Colonic mucosa (tissue), 4 donors: ENCODE results near the gene CELA1. TPM values are rescaled to one million over a fixed set of nuclear protein-coding genes. Genes with fewer than 3 reads are reported as not detected.

Experiments
- DNase-seq: peaks from one replicate; pipeline ENCODE4 v3.0.0-alpha.2; 2020
- H3K27ac ChIP-seq: fragments of 200-600 bp; one replicate; pipeline ENCODE4 v1.8.0; 2021
- H3K27me3 ChIP-seq: fragments of 200-600 bp; one replicate; pipeline ENCODE4 v1.8.0; 2021
- H3K36me3 ChIP-seq: fragments of 200-600 bp; one replicate; pipeline ENCODE4 v1.8.0; 2021
- H3K4me1 ChIP-seq: fragments of 200-600 bp; one replicate; pipeline ENCODE4 v1.8.0; 2021; ENCODE audit warnings: mild to moderate bottlenecking
- H3K4me3 ChIP-seq: fragments of 200-600 bp; one replicate; pipeline ENCODE4 v1.8.0; 2021
- H3K9ac ChIP-seq, 2 donors: one replicate each; pipeline ENCODE4 v1.7.0; 2013; ENCODE audit warnings: control low read depth in 2 of 2, low read depth in 2 of 2, low read length in 2 of 2
- H3K9me3 ChIP-seq: fragments of 200-600 bp; one replicate; pipeline ENCODE4 v1.8.0; 2021
- CTCF ChIP-seq: fragments of 200-600 bp; IDR thresholded peaks from one replicate; pipeline ENCODE4 v1.8.0; 2022; ENCODE audit warnings: antibody characterized with exemption, mild to moderate bottlenecking
- intact Hi-C: fragments of 100-400 bp; cut with DNase I; formaldehyde crosslinking; loops from one replicate; pipeline ENCODE4 v1.14.1; 2022
- total RNA-seq, 2 donors: library from RNA; stranded (reverse); fragmentation: NEBNext Ultra II Directional in 1 of 2; extraction: Animal tissue kit (Norgen Biotek cat#: 25700) in 1 of 2; gene quantifications; one replicate each; pipeline ENCODE4 v1.2.1, GENCODE V29; 2021
- donor health status: healthy.
- donor health status: DM: no; HTN: no; CAD: no.
- donor health status: DM: no; HTN: no; CAD: no.

CELA1 gene
- total RNA-seq = not detected

- no peak for DNase-seq
- intact Hi-C loops = loop anchor here (10.0 kb wide), 1 partner anchor 302 kb away; the partner anchor contains the start of gene LETMD1
Measured at GRCh38 chr12:51346581-51346980, at the start of gene CELA1. Gene CELA1 (minus strand): TSS chr12:51346679. CDS start chr12:51346638, 41 bp downstream.

GRCh38 chr12:51395283-51396230 is 49.1 kb upstream of the CELA1 start:
- Histone ChIP-seq H3K27me3 (no peaks in the 10 kb centered on the region), H3K4me3 (no peak overlapping the region), H3K27ac (peak overlapping the region; percentile 15), H3K9ac (no peak overlapping the region), H3K36me3 (no peaks in the 10 kb centered on the region), H3K4me1 (no peaks in the 10 kb centered on the region), H3K9me3 (no peaks in the 10 kb centered on the region)
- TF ChIP-seq CTCF = no peak
- intact Hi-C loops = no loop called here
- DNase-seq = no peak

More at GRCh38 chr12:51346581-51346980, at the start of gene CELA1:
- TF ChIP-seq CTCF = no peak
- Histone ChIP-seq H3K36me3 (no peaks in the 10 kb centered on the region), H3K27me3 (no peaks in the 10 kb centered on the region), H3K9ac (no peak within 1 kb of the TSS), H3K27ac (no peak within 1 kb of the TSS), H3K4me3 (no peak within 1 kb of the TSS), H3K9me3 (no peaks in the 10 kb centered on the region), H3K4me1 (no peaks in the 10 kb centered on the region)

GRCh38 chr12:51393676-51394545 is 47.4 kb upstream of the CELA1 start:
- peaks cover 7% of the 10 kb centered on the region for H3K4me1 ChIP-seq
- H3K9ac ChIP-seq = no peak overlapping the region
- no peaks in the 10 kb centered on the region for H3K36me3 ChIP-seq
- H3K9me3 ChIP-seq = no peaks in the 10 kb centered on the region
- no peak for DNase-seq
- intact Hi-C loops = no loop called here
- H3K4me3 ChIP-seq = no peak overlapping the region
- no peak overlapping the region for H3K27ac ChIP-seq
- no peaks in the 10 kb centered on the region for H3K27me3 ChIP-seq
- TF ChIP-seq CTCF = no peak

GRCh38 chr12:51392556-51393237 is 46.2 kb upstream of the CELA1 start:
- H3K4me1 ChIP-seq = peaks cover 7% of the 10 kb centered on the region
- H3K9ac ChIP-seq = peak overlapping the region in 1 of 2 donors; percentile 58
- intact Hi-C loops = no loop called here
- no peak for TF ChIP-seq CTCF
- no peak for DNase-seq
- H3K27me3 ChIP-seq = no peaks in the 10 kb centered on the region
- H3K27ac ChIP-seq = peak overlapping the region; percentile 38
- peak overlapping the region; percentile 61 for H3K4me3 ChIP-seq
- no peaks in the 10 kb centered on the region for H3K9me3 ChIP-seq
- H3K36me3 ChIP-seq = no peaks in the 10 kb centered on the region
